Frontal cortex (tissue), 4 donors: Measurements from ENCODE around the gene BRIX1. TPM values are rescaled to one million over a fixed set of nuclear protein-coding genes. Genes with fewer than 3 reads are reported as not detected.
"Not testable (repeated sequence)": the region's sequence is repeated elsewhere in the genome, so short reads cannot be mapped to it uniquely, and the experiment has no call there.

Experiments
- DNase-seq, 2 donors: peaks; one replicate each; pipeline ENCODE4 v3.0.0; 2012; ENCODE audit warnings: low spot score in 2 of 2
- FAIRE-seq: peaks from 2 replicates; lab custom pipeline; 2012; peaks lifted over from hg19 to GRCh38; lab: Jason Lieb, UNC
- total RNA-seq: library from RNA; depleted of rRNA; stranded (reverse); fragments of >200 nt; gene quantifications from one replicate; pipeline ENCODE4 v1.2.3, GENCODE V29; 2014
- donor health status: control.
- donor health status: control.
- donor health status: control.

The BRIX1 gene
- total RNA-seq, 1 donor from 2014 or later: 47.7 TPM

DNA sequence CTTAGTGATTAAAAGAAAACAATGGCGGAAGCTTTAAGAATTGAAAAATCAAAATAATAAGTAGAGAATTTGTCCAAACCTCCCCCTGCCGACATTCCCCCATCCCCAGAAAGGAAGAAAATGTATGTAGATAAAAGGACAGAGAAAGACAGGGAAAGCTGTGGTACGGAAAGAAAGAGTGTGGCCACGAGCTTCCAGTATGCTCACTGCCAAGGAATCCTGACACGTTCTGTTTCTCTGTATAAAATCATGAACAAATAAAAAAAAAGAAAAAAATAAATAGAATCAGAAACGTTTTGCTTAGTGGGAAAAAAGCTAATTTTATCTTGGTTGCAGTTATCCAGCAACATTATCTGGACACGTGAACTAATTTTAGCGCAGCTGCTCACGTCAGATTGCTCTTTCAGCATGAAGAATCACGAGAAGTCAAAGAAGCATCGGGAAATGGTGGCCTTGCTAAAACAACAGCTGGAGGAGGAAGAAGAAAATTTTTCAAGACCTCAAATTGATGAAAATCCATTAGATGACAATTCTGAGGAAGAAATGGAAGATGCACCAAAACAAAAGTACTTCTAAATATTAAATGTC is 29.0 kb downstream of the BRIX1 start:
- no peak for FAIRE-seq
- DNase-seq: no peak

DNA sequence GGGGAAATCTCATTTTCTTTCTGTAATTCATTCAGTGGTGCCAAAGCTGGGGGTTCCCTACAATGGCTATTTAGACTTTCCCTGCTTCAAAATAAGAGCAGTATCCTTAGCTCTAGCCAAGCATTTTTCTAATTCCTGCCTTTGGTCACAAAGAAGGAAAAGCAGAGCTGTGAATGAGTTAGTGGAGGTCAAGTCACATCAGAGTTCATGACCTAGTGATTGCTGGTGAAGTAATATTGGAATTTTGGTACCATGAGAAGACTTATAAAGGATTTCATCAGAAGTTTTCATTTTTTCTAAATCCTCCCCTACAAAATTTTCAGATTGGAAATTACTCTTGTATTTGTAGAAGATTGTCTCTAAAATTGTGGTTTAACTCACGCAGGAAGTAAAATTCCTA is 41.8 kb downstream of the BRIX1 start:
- FAIRE-seq: no peak

DNA sequence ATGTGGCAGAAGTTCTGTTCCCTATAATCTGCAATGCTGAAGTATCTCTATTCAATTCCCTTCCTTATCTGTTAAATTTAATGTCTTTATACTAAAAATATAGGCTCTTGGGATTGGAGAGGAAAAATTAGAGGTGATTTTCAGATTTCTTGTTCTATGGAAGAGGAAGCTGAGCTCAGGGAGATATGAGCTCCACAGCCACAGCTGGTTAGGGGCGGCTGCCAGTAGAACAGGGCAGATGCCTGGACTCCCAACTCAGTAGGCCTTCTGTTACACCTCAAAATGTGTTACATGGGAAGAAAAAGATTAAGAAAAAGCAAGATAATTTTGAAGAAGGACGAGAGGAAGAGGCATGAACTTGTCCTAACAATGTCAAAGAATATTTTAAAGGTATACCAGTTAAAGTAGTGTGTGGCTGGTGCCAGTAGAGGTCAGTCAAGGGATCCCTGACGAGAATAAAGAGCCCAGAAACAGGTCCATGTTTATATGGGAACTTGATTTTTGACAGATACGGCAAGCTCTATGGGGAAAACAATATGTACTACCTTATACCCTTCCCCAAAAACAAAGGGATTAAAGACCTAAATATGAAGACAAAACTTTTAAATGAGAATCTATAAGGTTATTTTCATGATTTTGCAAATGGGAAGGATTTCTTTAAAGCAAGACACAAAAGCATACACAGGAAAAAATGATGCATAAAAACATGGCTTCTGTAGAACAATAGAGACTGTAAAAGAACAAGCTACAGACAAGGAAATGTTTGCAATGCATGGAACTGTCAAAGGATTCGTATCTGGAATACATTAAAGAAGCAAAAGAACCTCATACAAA is 42.6 kb downstream of the BRIX1 start:
- no peak for FAIRE-seq
- peak in 1 of 2 donors; percentile 18 for DNase-seq

More for the DNA sequence above, 41.8 kb downstream of the BRIX1 start:
- DNase-seq: no peak

DNA sequence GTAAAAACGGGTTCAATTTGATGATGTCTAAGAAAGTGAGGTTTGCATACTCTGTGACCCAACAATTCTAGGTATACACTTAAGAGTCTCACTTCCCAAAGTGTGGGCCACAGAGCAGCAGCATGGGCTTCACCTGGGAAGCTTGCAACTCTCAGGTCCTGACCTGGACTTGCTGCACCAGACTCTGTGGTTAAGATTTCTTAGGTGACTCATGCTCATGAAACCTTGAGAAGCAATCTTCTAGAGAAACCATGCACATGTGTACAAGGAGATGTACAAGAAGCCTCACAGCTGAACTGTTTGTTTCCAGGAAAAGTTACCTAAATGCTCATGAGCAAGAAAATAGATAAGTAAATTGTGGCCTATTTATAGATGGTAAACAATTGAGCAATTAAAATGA is 43.8 kb downstream of the BRIX1 start:
- DNase-seq (no peak), FAIRE-seq (no peak)

DNA sequence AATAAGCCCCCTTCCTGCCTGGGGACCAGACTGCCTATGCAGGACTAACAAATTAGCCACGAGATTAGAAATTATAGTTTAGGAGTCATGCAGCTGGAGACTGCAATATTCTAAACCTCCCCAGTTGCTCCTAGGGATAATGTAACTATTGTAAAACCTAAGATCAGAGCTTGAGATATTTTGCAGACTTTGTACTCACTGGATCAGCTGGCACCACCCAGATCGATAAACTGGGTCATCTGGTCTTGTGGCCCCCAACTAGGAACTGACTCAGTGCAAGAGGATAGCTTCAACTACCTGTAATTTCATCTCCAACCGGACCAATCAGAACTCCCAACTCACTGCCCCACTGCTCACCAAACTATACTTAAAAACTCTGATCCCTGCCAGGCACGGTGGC is 52.0 kb downstream of the BRIX1 start:
- DNase-seq (no peak), FAIRE-seq (no peak)

DNA sequence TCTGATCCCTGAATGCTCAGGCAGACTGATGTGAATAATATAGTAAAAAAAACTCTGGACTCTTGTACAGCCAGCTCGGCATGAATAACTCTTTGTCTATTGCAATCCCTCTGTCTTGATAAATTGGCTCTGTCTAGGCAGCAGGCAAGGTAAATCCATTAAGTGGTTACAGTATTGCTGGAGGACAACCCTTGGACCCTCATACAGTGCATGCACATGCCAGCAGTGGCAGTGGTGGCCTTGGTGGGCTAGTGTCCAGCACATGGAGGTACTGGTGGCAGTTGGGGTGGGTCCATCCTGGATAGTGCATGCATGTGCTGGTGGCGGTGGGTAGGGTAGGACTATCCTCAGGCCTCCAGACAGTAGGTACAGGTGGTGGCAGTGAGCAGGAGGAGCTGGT is 52.7 kb downstream of the BRIX1 start:
- FAIRE-seq: no peak
- DNase-seq: no peak

DNA sequence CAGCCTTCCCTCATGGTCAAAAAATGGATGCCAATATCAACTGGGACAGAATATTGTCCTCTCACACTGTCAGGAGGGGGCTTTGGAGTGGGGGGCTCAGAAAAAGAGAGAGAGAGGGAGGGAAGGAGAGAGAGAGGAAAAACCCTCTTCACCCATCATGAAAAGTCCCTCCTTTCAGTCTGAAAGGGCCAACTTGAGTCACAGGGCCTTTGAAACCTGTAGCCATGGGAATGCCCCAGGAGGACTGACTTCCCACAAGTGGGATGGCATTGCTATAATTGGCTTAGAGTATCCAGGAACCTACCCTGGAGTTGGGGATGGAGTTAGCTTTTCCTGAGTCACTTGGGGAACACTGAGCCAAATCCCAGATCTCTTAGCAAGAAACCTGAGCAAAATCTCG is 55.0 kb downstream of the BRIX1 start:
- FAIRE-seq (no peak), DNase-seq (no peak)

DNA sequence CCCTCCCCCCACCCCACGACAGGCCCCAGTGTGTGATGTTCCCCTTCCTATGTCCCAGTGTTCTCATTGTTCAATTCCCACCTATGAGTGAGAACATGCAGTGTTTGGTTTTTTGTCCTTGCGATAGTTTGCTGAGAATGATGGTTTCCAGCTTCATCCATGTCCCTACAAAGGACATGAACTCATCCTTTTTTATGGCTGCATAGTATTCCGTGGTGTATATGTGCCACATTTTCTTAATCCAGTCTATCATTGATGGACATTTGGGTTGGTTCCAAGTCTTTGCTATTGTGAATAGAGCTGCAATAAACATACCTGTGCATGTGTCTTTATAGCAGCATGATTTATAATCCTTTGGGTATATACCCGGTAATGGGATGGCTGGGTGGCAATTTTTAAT is 56.1 kb downstream of the BRIX1 start:
- DNase-seq, FAIRE-seq: not testable (repeated sequence)

Other genes with a start within 250 kb of the BRIX1 start
- gene TTC23L, start 76.5 kb upstream of the BRIX1 start, total RNA-seq: 5.7 TPM
- 44.0 TPM for gene RAD1, start 207 bp upstream of the BRIX1 start, total RNA-seq
- 21.2 TPM for gene DNAJC21, start 13.8 kb downstream of the BRIX1 start, total RNA-seq
- not detected for gene AGXT2, start 132.2 kb downstream of the BRIX1 start, total RNA-seq